Measurements from ENCODE around the gene IMPA2. TPM values are rescaled to one million over a fixed set of nuclear protein-coding genes. Genes with fewer than 3 reads are reported as not detected.

IMPA2 gene
- total and polyA plus RNA-seq, 2 experiments from 2014 or later, result 75.6 to 130 TPM

GRCh38 chr18:11983592-11983991, 2.3 kb downstream of the IMPA2 start:
- H3K9me2 ChIP-seq (replicated peaks; ENCODE audit: insufficient read depth), result no peaks in the 10 kb centered on the region
- WGBS (ENCODE audit: low lambda C conversion rate, missing lambda C conversion rate), result 44% methylated on average over 12 of the region's 12 CpGs
- no peak for DNase-seq (ENCODE audit: low spot score)
- H3K9me3 ChIP-seq (ENCODE audit: low read depth), result no peaks in the 10 kb centered on the region
- H3K36me3 ChIP-seq (replicated peaks; ENCODE audit: insufficient read depth, low read depth), result no peaks in the 10 kb centered on the region
- no peak for TF ChIP-seq EZH2 (IDR thresholded peaks at IDR 0.05; ENCODE audit: borderline replicate concordance)
- no peak for TF ChIP-seq EZH2phosphoT487 (IDR thresholded peaks at IDR 0.05; ENCODE audit: low read depth, severe bottlenecking, unreplicated experiment)
- TF ChIP-seq CTCF (IDR thresholded peaks at IDR 0.05; ENCODE audit: poor library complexity), result no peak
- no peak overlapping the region for H2AFZ ChIP-seq
- H3K27ac ChIP-seq, result no peak overlapping the region
- H4K20me1 ChIP-seq (ENCODE audit: insufficient read depth, poor library complexity, severe bottlenecking), result peaks cover 3% of the 10 kb centered on the region
- H3K4me1 ChIP-seq (ENCODE audit: insufficient read depth), result peaks cover 14% of the 10 kb centered on the region
- H3K79me2 ChIP-seq, result peaks cover 57% of the 10 kb centered on the region
- H3K4me3 ChIP-seq, result no peak overlapping the region
- H3K27me3 ChIP-seq, result no peaks in the 10 kb centered on the region
- peak overlapping the region; percentile 94 for H3K4me2 ChIP-seq

GRCh38 chr18:11984091-11984490, 2.8 kb downstream of the IMPA2 start:
- TF ChIP-seq EZH2 (IDR thresholded peaks at IDR 0.05; ENCODE audit: borderline replicate concordance), result no peak
- no peak for TF ChIP-seq CTCF (IDR thresholded peaks at IDR 0.05; ENCODE audit: poor library complexity)
- TF ChIP-seq EZH2phosphoT487 (IDR thresholded peaks at IDR 0.05; ENCODE audit: low read depth, severe bottlenecking, unreplicated experiment), result no peak
- peak overlapping the region; percentile 94 for H3K4me2 ChIP-seq
- no peak overlapping the region for H2AFZ ChIP-seq
- H3K4me1 ChIP-seq (ENCODE audit: insufficient read depth), result peaks cover 19% of the 10 kb centered on the region
- H3K9me3 ChIP-seq (ENCODE audit: low read depth), result no peaks in the 10 kb centered on the region
- H3K27ac ChIP-seq, result no peak overlapping the region
- H3K27me3 ChIP-seq, result no peaks in the 10 kb centered on the region
- H4K20me1 ChIP-seq (ENCODE audit: insufficient read depth, poor library complexity, severe bottlenecking), result peaks cover 3% of the 10 kb centered on the region
- DNase-seq (ENCODE audit: low spot score), result no peak
- H3K79me2 ChIP-seq, result peaks cover 62% of the 10 kb centered on the region
- no peaks in the 10 kb centered on the region for H3K9me2 ChIP-seq (replicated peaks; ENCODE audit: insufficient read depth)
- no peak overlapping the region for H3K4me3 ChIP-seq
- no peaks in the 10 kb centered on the region for H3K36me3 ChIP-seq (replicated peaks; ENCODE audit: insufficient read depth, low read depth)
- WGBS (ENCODE audit: low lambda C conversion rate, missing lambda C conversion rate), result 97% methylated on average over 6 of the region's 6 CpGs

GRCh38 chr18:11985586-11985985, 4.3 kb downstream of the IMPA2 start:
- H3K9me2 ChIP-seq (replicated peaks; ENCODE audit: insufficient read depth), result no peaks in the 10 kb centered on the region
- WGBS (ENCODE audit: low lambda C conversion rate, missing lambda C conversion rate), result 92% methylated on average over 3 of the region's 3 CpGs
- peaks cover 16% of the 10 kb centered on the region for H3K4me1 ChIP-seq (ENCODE audit: insufficient read depth)
- no peaks in the 10 kb centered on the region for H3K27me3 ChIP-seq
- no peak overlapping the region for H3K4me3 ChIP-seq
- H4K20me1 ChIP-seq (ENCODE audit: insufficient read depth, poor library complexity, severe bottlenecking), result peaks cover 3% of the 10 kb centered on the region
- TF ChIP-seq CTCF (IDR thresholded peaks at IDR 0.05; ENCODE audit: poor library complexity) (no peak), EZH2 (IDR thresholded peaks at IDR 0.05; ENCODE audit: borderline replicate concordance) (no peak), EZH2phosphoT487 (IDR thresholded peaks at IDR 0.05; ENCODE audit: low read depth, severe bottlenecking, unreplicated experiment) (no peak)
- peaks cover 76% of the 10 kb centered on the region for H3K79me2 ChIP-seq
- no peaks in the 10 kb centered on the region for H3K36me3 ChIP-seq (replicated peaks; ENCODE audit: insufficient read depth, low read depth)
- no peak overlapping the region for H3K4me2 ChIP-seq
- H3K27ac ChIP-seq, result no peak overlapping the region
- H2AFZ ChIP-seq, result no peak overlapping the region
- no peak for DNase-seq (ENCODE audit: low spot score)
- no peaks in the 10 kb centered on the region for H3K9me3 ChIP-seq (ENCODE audit: low read depth)

- Histone ChIP-seq H3K79me2 (peaks cover 80% of the 10 kb centered on the region), H3K4me1 (ENCODE audit: insufficient read depth) (peaks cover 16% of the 10 kb centered on the region)
Measured at GRCh38 chr18:11986061-11986460, 4.8 kb downstream of the IMPA2 start.

More at GRCh38 chr18:11986061-11986460, 4.8 kb downstream of the IMPA2 start:
- peaks cover 3% of the 10 kb centered on the region for H4K20me1 ChIP-seq (ENCODE audit: insufficient read depth, poor library complexity, severe bottlenecking)
- H3K4me2 ChIP-seq, result no peak overlapping the region
- H3K4me3 ChIP-seq, result no peak overlapping the region
- no peaks in the 10 kb centered on the region for H3K36me3 ChIP-seq (replicated peaks; ENCODE audit: insufficient read depth, low read depth)
- H3K9me2 ChIP-seq (replicated peaks; ENCODE audit: insufficient read depth), result no peaks in the 10 kb centered on the region
- H2AFZ ChIP-seq, result no peak overlapping the region
- no peak for TF ChIP-seq EZH2 (IDR thresholded peaks at IDR 0.05; ENCODE audit: borderline replicate concordance)
- no peak for TF ChIP-seq EZH2phosphoT487 (IDR thresholded peaks at IDR 0.05; ENCODE audit: low read depth, severe bottlenecking, unreplicated experiment)
- no peak for TF ChIP-seq CTCF (IDR thresholded peaks at IDR 0.05; ENCODE audit: poor library complexity)
- no peaks in the 10 kb centered on the region for H3K9me3 ChIP-seq (ENCODE audit: low read depth)
- DNase-seq (ENCODE audit: low spot score), result no peak
- no peak overlapping the region for H3K27ac ChIP-seq
- no peaks in the 10 kb centered on the region for H3K27me3 ChIP-seq
- 93% methylated on average over 9 of the region's 9 CpGs for WGBS (ENCODE audit: low lambda C conversion rate, missing lambda C conversion rate)

All from hepatocyte (in vitro differentiated cells).